ENCODE results near the gene EVL. TPM values are rescaled to one million over a fixed set of nuclear protein-coding genes. Genes with fewer than 3 reads are reported as not detected.

Gene EVL
- total RNA-seq, 5 donors from 2014 or later (not counting 1 experiment from before 2014, with no cell fraction given): 1,049 to 1,157 (median 1,125) TPM

DNA sequence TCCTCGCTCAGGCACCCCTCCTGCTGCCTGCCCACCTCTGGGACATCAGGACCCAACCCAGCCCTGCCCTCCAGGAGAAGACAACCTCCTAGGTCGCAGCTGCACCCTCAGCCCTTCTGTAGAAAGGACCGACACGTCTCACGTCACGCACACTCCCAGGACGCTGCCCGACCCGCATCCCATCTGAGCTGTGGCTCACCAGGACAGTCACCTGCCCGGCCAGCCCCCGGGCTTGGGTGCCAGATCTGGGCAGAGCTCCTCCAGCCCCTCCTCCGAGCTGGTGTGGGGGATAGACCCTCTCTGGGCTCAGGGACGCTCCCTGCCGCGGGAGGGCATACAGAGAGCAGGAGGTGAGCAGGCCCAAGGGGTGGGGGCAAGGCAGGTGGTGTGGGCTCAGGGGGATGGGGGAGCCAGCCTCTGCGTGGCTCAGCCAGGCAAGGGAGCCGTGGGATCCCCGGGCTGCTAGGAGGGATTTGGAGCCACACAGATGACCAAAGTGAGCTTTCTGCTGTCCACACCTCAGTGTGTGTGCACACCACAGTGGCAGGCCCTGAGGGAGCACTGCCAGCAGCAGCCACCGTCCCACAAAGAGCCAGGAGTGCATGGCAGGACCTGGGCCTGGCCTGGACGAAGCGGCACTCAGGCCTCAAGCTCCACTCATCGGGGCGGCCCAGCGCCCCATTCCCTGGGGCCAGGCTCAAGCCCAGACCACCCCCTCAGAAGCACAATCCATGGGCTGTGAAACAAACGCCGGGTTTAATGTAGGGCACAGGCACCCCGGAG, 80.7 kb downstream of the EVL start:
- H3K36me3 ChIP-seq (ENCODE audit: control insufficient read depth in 2 of 2, extremely low read depth in 1 of 2, insufficient read depth in 1 of 2, low read length in 1 of 2): peaks cover 21 to 40% of the 10 kb centered on the region in 2 donors
- CTCF ChIA-PET: interaction anchor here in 1 of 2 donors (1.2 to 1.7 kb wide), 2 partner anchors 50 to 95 kb away, joined by 3 read pairs; no protein-coding TSS in a partner anchor

DNA sequence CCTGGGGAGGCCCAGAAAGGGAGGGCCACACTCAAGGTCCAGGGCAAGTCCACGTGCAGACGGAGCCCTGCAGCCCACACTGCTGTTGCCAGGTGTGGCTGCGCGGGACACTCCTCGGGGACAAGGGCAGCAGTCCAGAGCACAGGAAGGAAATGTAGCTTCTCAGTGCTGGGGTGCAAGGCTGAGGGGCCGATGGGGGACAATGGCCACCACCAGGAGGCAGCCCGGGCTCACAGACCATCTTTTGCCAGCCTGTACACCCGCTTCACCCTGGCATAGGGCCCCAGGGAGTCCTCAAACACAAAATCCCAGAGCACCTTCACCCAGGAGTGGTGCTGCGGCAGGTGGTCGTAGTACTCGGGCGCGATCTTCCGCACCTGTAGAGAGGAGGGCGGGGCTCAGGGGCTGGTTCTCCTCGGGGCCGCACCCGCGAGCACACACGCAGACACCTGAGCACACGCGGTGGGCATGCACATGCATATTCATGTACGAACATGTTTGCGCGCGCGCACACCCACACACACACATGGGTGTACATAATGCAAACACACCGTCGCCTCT, 81.4 kb downstream of the EVL start:
- CTCF ChIA-PET: interaction anchor here in 1 of 2 donors (1.2 to 1.7 kb wide), 2 partner anchors 50 to 95 kb away, joined by 3 read pairs; no protein-coding TSS in a partner anchor
- peak overlapping the region in 1 of 2 donors; percentile 26 for H3K4me3 ChIP-seq (ENCODE audit: control insufficient read depth in 1 of 2, extremely low read depth in 1 of 2, low read length in 1 of 2)
- peaks cover 3 to 66% of the 10 kb centered on the region in 2 experiments for H3K4me1 ChIP-seq (ENCODE audit: control insufficient read depth in 1 of 2, extremely low read depth in 1 of 2, insufficient read depth in 2 of 2, low read length in 2 of 2)
- H3K36me3 ChIP-seq (ENCODE audit: control insufficient read depth in 2 of 2, extremely low read depth in 1 of 2, insufficient read depth in 1 of 2, low read length in 1 of 2): peaks cover 13 to 32% of the 10 kb centered on the region in 2 donors
- H3K27ac ChIP-seq (ENCODE audit: low read length): peak overlapping the region; percentile 34
- H3K27me3 ChIP-seq (replicated peaks in 1 of 2; ENCODE audit: control insufficient read depth in 2 of 2, extremely low read depth in 1 of 2, insufficient read depth in 2 of 2, low read length in 1 of 2): no peaks in the 10 kb centered on the region
- H3K9me3 ChIP-seq: no peaks in the 10 kb centered on the region
- 82% methylated on average over 13 of the region's 29 CpGs for WGBS (ENCODE audit: insufficient coverage)
- Mint-ChIP-seq H3K9me3 (no peaks in the 10 kb centered on the region), H3K4me3 (peak overlapping the region; percentile 31 to 68 (median 62)), H3K27ac (peak overlapping the region; percentile 52 to 90), H3K27me3 (no peaks in the 10 kb centered on the region), H3K4me1 (peaks cover 18 to 41% (median 33%) of the 10 kb centered on the region in 3 donors), H3K36me3 (peaks cover 7% of the 10 kb centered on the region)
- ATAC-seq (replicated peaks in 1 of 4) (peak; percentile 5 to 32 (median 16)), DNase-seq (peak in 15 of 35 experiments; percentile 5 to 48 (median 28))
- POLR2A ChIA-PET: no interaction called here

More for the DNA sequence above, 80.7 kb downstream of the EVL start:
- Histone ChIP-seq H3K27ac (ENCODE audit: low read length) (no peak overlapping the region), H3K9me3 (no peaks in the 10 kb centered on the region), H3K4me1 (ENCODE audit: control insufficient read depth in 1 of 2, extremely low read depth in 1 of 2, insufficient read depth in 2 of 2, low read length in 2 of 2) (peaks cover 3 to 73% of the 10 kb centered on the region in 2 experiments), H3K27me3 (replicated peaks in 1 of 2; ENCODE audit: control insufficient read depth in 2 of 2, extremely low read depth in 1 of 2, insufficient read depth in 2 of 2, low read length in 1 of 2) (no peaks in the 10 kb centered on the region), H3K4me3 (ENCODE audit: control insufficient read depth in 1 of 2, extremely low read depth in 1 of 2, low read length in 1 of 2) (no peak overlapping the region)
- H3K9me3 Mint-ChIP-seq: no peaks in the 10 kb centered on the region
- peak overlapping the region; percentile 52 to 66 for H3K27ac Mint-ChIP-seq
- peaks cover 18 to 43% (median 35%) of the 10 kb centered on the region in 3 donors for H3K4me1 Mint-ChIP-seq
- H3K4me3 Mint-ChIP-seq: peak overlapping the region in 2 of 3 donors; percentile 31 to 68
- ATAC-seq (replicated peaks in 1 of 4): peak in 3 of 4 experiments; percentile 1 to 6 (median 2)
- DNase-seq: no peak
- POLR2A ChIA-PET: no interaction called here
- 84% methylated on average over 22 of the region's 27 CpGs for WGBS (ENCODE audit: insufficient coverage)
- H3K27me3 Mint-ChIP-seq: no peaks in the 10 kb centered on the region
- H3K36me3 Mint-ChIP-seq: peaks cover 9% of the 10 kb centered on the region

GRCh38 chr14:100147181-100147631, 82.0 kb downstream of the EVL start:
- ATAC-seq (replicated peaks in 1 of 4) (peak; percentile 44 to 72 (median 52)), DNase-seq (peak; percentile 42 to 78 (median 67))
- Histone ChIP-seq H3K4me1 (ENCODE audit: control insufficient read depth in 1 of 2, extremely low read depth in 1 of 2, insufficient read depth in 2 of 2, low read length in 2 of 2) (peaks cover 3 to 60% of the 10 kb centered on the region in 2 experiments), H3K4me3 (ENCODE audit: control insufficient read depth in 1 of 2, extremely low read depth in 1 of 2, low read length in 1 of 2) (peak overlapping the region in 1 of 2 donors; percentile 26), H3K27me3 (replicated peaks in 1 of 2; ENCODE audit: control insufficient read depth in 2 of 2, extremely low read depth in 1 of 2, insufficient read depth in 2 of 2, low read length in 1 of 2) (no peaks in the 10 kb centered on the region), H3K27ac (ENCODE audit: low read length) (peak overlapping the region; percentile 34), H3K36me3 (ENCODE audit: control insufficient read depth in 2 of 2, extremely low read depth in 1 of 2, insufficient read depth in 1 of 2, low read length in 1 of 2) (peaks cover 11 to 26% of the 10 kb centered on the region in 2 donors), H3K9me3 (no peaks in the 10 kb centered on the region)
- peaks cover 18 to 36% (median 29%) of the 10 kb centered on the region in 3 donors for H3K4me1 Mint-ChIP-seq
- 8% methylated on average over 19 of the region's 20 CpGs for WGBS (ENCODE audit: insufficient coverage)
- H3K4me3 Mint-ChIP-seq: peak overlapping the region; percentile 62 to 68 (median 62)
- H3K9me3 Mint-ChIP-seq: no peaks in the 10 kb centered on the region
- ChIA-PET CTCF (interaction anchor here in 1 of 2 donors (1.2 kb wide), 1 partner anchor 51 kb away, joined by 3 read pairs; no protein-coding TSS in a partner anchor), POLR2A (no interaction called here)
- H3K27ac Mint-ChIP-seq: peak overlapping the region; percentile 83 to 90
- H3K36me3 Mint-ChIP-seq: peaks cover 2% of the 10 kb centered on the region
- no peaks in the 10 kb centered on the region for H3K27me3 Mint-ChIP-seq

- Histone ChIP-seq H3K27me3 (replicated peaks in 1 of 2; ENCODE audit: control insufficient read depth in 2 of 2, extremely low read depth in 1 of 2, insufficient read depth in 2 of 2, low read length in 1 of 2) (no peaks in the 10 kb centered on the region), H3K27ac (ENCODE audit: low read length) (peak overlapping the region; percentile 34), H3K4me1 (ENCODE audit: control insufficient read depth in 1 of 2, extremely low read depth in 1 of 2, insufficient read depth in 2 of 2, low read length in 2 of 2) (peaks cover 3 to 55% of the 10 kb centered on the region in 2 experiments), H3K4me3 (ENCODE audit: control insufficient read depth in 1 of 2, extremely low read depth in 1 of 2, low read length in 1 of 2) (peak overlapping the region in 1 of 2 donors; percentile 26), H3K36me3 (ENCODE audit: control insufficient read depth in 2 of 2, extremely low read depth in 1 of 2, insufficient read depth in 1 of 2, low read length in 1 of 2) (peaks cover 11 to 20% of the 10 kb centered on the region in 2 donors), H3K9me3 (no peaks in the 10 kb centered on the region)
- ATAC-seq (replicated peaks in 1 of 4) (peak in 3 of 4 experiments; percentile 3 to 13 (median 4)), DNase-seq (no peak)
- Mint-ChIP-seq H3K27ac (peak overlapping the region; percentile 61 to 79), H3K36me3 (no peaks in the 10 kb centered on the region), H3K4me1 (peaks cover 18 to 35% (median 28%) of the 10 kb centered on the region in 3 donors), H3K27me3 (no peaks in the 10 kb centered on the region), H3K4me3 (peak overlapping the region; percentile 13 to 68 (median 26)), H3K9me3 (no peaks in the 10 kb centered on the region)
- CTCF ChIA-PET: no interaction called here
- WGBS (ENCODE audit: insufficient coverage): 69% methylated on average over 22 of the region's 28 CpGs
- POLR2A ChIA-PET: interaction anchor here in 1 of 2 donors (1.0 kb wide), 1 partner anchor 745 kb away, joined by 4 read pairs; no protein-coding TSS in a partner anchor
These were observed 82.7 kb downstream of the EVL start for GRCh38 chr14:100147691-100148464.

DNA sequence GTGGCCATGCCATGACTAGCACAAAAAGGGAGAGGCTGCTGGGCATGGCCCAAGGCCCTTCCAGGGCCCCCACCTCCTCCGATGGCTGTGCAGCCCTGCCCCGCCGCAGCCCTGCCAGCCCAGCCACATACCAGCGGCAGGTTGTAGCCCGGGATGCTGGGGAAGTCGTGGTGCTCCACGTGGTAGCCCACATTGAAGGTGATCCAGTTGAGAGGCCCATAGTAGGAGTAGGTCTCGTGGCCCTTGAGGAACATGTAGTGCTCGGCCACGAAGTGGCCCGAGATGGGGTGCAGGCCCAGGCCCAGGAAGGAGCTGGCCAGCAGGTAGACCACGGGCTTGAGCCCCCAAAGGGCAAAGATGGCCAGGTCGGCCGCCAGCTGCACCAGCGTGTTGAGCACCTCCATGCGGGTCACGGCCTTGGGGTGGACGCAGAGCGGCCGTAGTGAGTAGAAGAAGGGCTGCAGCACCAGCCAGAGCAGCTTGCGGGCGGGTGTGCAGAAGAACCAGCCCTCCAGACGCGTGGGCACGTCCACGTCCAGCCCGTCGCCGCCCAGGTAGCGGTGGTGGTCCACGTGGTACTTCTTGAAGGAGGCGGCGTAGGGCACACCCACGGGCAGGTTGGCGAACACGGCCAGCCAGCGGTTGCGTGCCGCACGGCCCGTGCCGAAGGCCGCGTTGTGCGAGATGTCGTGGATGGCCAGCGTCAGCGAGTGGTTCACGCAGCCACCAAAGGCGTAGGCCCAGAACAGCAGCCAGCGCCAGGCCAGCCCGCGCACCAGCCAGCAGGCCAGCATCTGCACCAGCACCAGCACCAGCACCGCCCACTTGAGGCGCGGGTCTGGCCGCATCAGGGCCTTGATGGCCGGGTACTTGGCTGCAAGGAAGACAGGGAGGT, 83.9 kb downstream of the EVL start:
- Mint-ChIP-seq H3K27me3 (no peaks in the 10 kb centered on the region), H3K36me3 (no peaks in the 10 kb centered on the region), H3K27ac (no peak overlapping the region), H3K4me3 (no peak overlapping the region), H3K9me3 (no peaks in the 10 kb centered on the region), H3K4me1 (peaks cover 18 to 32% (median 25%) of the 10 kb centered on the region in 3 donors)
- peaks cover 3 to 45% of the 10 kb centered on the region in 2 experiments for H3K4me1 ChIP-seq (ENCODE audit: control insufficient read depth in 1 of 2, extremely low read depth in 1 of 2, insufficient read depth in 2 of 2, low read length in 2 of 2)
- no peak overlapping the region for H3K27ac ChIP-seq (ENCODE audit: low read length)
- ChIA-PET CTCF (no interaction called here), POLR2A (interaction anchor here in 1 of 2 donors (1.0 kb wide), 1 partner anchor 746 kb away, joined by 4 read pairs; no protein-coding TSS in a partner anchor)
- H3K9me3 ChIP-seq: no peaks in the 10 kb centered on the region
- DNase-seq (no peak), ATAC-seq (replicated peaks in 1 of 4) (no peak)
- no peak overlapping the region for H3K4me3 ChIP-seq (ENCODE audit: control insufficient read depth in 1 of 2, extremely low read depth in 1 of 2, low read length in 1 of 2)
- peaks cover 5 to 7% of the 10 kb centered on the region in 2 donors for H3K36me3 ChIP-seq (ENCODE audit: control insufficient read depth in 2 of 2, extremely low read depth in 1 of 2, insufficient read depth in 1 of 2, low read length in 1 of 2)
- 90% methylated on average over 55 of the region's 58 CpGs for WGBS (ENCODE audit: insufficient coverage)
- H3K27me3 ChIP-seq (replicated peaks in 1 of 2; ENCODE audit: control insufficient read depth in 2 of 2, extremely low read depth in 1 of 2, insufficient read depth in 2 of 2, low read length in 1 of 2): peaks cover 0 to 5% of the 10 kb centered on the region in 2 experiments

Data from T-cell (primary cell).